GM18511 (cell line): Measurements from ENCODE around the gene RLIM.
"Not testable (repeated sequence)": the region's sequence is repeated elsewhere in the genome, so short reads cannot be mapped to it uniquely, and the experiment has no call there.

Experiments used
- ATAC-seq: cut with Tn5 transposase; IDR thresholded peaks from one replicate; pipeline ENCODE4 v1.9.1; 2021; ENCODE audit warnings: mild to moderate bottlenecking, moderate library complexity; ENCODE audit not compliant: unreplicated experiment

RLIM gene, protein sequence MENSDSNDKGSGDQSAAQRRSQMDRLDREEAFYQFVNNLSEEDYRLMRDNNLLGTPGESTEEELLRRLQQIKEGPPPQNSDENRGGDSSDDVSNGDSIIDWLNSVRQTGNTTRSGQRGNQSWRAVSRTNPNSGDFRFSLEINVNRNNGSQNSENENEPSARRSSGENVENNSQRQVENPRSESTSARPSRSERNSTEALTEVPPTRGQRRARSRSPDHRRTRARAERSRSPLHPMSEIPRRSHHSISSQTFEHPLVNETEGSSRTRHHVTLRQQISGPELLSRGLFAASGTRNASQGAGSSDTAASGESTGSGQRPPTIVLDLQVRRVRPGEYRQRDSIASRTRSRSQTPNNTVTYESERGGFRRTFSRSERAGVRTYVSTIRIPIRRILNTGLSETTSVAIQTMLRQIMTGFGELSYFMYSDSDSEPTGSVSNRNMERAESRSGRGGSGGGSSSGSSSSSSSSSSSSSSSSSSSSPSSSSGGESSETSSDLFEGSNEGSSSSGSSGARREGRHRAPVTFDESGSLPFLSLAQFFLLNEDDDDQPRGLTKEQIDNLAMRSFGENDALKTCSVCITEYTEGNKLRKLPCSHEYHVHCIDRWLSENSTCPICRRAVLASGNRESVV

GRCh38 chrX:74614093-74614909 is at the start of gene RLIM:
Gene RLIM (minus strand): TSS chrX:74614624. CDS start chrX:74595977, 18,647 bp downstream.
- peak; percentile 97 for ATAC-seq

- ATAC-seq = no peak
Observed at GRCh38 chrX:74656079-74656745, 41.8 kb upstream of the RLIM start.

GRCh38 chrX:74654953-74655352 is 40.5 kb upstream of the RLIM start:
- not testable (repeated sequence) for ATAC-seq

DNA sequence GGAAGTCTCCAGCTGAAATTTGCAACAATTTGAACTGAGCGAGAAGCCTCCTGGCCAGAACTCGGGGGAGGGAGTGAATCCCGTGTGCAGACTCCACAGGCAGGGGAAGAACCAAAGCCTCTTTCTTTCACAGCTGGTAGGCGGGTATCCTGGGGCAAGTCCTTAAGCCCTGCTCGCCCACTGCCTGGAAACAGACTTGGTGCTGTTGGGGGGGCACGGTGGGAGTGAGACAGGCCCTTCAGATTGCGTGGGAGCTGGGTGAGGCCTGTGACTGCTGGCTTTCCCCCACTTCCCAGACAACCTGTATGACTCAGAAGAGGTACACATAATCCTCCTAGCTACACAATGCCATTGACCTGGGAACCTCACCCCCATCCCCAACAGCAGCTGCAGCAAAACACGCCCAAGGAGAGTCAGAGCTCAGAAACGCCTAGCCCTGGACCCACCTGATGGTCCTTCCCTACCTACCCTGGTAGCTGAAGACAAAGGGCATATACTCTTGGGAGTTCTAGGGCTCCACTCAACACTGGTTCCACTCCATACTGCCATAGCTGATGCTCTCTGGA is 22.4 kb upstream of the RLIM start:
- no peak for ATAC-seq

DNA sequence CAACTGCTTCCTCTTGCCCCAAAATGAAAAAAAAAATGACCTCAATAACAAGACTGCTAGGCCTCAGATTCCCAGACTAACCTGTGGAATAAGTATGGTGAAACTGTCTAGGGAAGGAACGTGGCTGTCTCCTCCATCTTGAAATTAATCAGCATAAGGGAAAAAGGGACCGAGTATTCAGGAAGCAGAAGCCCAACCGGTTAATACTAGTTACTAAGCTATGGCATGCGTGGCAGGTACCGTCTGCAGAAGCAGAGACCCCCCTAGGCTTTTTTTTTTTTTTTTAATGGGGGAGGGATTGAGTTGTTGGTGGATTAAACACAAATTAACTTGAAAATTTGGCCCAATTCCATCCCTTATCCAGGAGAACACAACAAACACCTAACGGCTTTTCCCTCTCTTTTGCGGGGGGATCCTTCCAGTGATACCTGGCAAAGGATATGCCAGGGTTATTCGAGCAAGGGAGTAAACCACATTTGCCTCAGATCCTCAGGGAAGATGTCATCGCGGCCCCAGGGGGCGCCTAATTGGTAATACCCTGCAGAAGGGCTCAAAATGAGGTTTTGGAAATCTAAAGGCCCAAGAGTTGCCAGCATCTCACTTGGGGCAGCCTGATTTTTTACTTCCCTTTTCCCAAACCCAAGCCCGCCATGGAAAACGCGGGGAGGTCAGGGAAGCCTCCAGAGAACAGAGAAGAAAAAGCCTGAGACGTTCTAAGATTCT is 893 bp downstream of the RLIM start:
- ATAC-seq = peak; percentile 1

DNA sequence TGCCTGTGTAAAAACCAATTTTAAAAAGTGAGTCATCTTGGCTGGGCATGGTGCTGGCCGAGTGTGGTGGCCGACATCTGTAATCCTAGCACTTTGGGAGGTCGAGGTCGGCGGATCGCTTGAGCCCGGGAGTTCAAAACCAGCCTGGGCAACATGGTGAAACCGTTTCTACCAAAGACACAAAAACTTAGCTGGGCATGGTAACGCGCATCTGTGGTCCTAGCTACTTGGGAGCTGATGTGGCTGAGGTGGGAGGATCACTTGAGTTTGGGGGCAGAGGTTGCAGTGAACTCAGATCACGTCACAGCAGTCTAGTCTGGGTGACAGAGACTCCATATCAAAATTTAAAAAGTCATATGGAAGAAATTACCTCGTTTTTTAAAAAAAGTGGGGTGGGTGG is 7.6 kb downstream of the RLIM start:
- ATAC-seq = no peak

- no peak for ATAC-seq
Observed at GRCh38 chrX:74606342-74606741, 8.1 kb downstream of the RLIM start.

- no peak for ATAC-seq
Observed at GRCh38 chrX:74603040-74603439, 11.4 kb downstream of the RLIM start.

DNA sequence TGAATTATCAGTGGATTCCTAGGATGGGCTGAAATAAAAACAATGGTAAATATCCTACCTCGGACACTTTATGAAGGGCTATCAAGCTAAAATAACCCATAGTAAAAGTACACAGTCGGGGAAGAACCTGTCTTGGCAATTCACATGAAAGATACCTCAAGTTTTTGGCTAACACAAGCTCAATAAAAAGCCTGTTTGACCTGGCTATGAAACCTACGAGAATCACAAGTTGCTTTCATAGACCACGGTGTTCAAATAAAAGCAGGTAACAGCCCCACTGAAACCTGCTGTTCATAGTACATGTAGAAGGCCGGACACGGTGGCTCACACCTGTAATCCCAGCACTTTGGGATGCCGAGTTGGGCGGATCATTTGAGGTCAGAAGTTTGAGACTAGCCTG is 12.3 kb downstream of the RLIM start:
- no peak for ATAC-seq

DNA sequence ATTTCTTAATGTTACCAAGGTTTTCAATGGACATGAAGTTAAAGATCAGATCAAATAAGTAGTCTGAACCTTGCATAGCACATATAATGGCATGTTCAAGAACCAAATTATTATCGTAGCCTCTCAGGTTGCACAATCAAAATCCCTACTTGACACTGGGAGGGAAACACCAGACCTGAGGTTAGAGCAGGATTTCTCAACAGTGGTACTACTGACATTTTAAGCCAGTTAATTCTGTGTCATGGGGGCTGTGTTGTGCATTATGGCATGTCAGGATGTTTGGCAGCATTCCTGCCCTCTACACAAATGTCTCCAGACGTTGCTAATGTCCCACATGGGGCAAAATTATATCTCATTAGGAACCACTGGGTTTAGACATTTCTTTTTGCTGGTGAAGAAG is 20.8 kb downstream of the RLIM start:
- no peak for ATAC-seq

- no peak for ATAC-seq
Observed at GRCh38 chrX:74585766-74586165, 28.7 kb downstream of the RLIM start.

GRCh38 chrX:74579597-74580198 is 34.7 kb downstream of the RLIM start:
- ATAC-seq = no peak

- no peak for ATAC-seq
Observed at GRCh38 chrX:74578137-74578536, 36.3 kb downstream of the RLIM start.

- no peak for ATAC-seq
Observed at GRCh38 chrX:74557378-74557777, 57.0 kb downstream of the RLIM start.

DNA sequence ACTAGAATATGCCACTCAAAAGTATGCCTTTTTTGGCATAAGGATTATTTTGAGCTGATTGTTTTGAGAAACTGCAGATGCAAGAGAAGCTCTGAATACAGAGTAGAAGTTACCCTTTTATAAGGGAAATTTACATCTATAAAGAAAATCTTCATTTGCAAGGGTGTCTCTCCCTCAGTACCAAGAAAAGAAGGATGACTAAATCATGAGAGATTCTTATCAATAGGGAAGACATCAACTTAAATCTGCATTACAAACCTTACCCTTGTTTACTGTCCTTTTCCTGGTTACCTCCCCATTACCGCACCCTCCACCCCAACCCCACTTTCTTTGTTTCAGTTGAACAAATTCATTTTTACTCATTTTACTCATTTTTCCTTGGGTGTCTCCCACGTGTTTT is 62.5 kb downstream of the RLIM start:
- no peak for ATAC-seq

- ATAC-seq = peak; percentile 93
Observed at GRCh38 chrX:74550295-74550802, 64.1 kb downstream of the RLIM start.

DNA sequence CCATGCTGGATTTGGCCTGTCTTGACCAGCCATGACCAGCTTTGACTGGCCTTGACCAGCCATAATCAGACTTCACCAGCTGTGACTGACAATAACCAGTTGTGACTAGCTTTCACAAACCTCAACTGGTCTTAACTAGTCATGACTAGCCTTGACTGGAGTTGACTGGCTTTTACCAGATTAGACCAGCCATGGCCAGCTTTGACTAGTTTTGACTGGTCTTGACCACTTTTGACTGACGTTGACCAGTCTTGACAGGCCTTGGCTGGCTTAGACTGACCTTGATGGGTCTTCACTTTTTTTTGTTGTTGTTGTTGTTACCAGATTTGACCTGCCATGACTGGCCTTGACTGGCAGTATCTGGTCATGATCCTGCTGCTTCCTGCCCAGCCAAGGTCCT is 67.4 kb downstream of the RLIM start:
- ATAC-seq = no peak

DNA sequence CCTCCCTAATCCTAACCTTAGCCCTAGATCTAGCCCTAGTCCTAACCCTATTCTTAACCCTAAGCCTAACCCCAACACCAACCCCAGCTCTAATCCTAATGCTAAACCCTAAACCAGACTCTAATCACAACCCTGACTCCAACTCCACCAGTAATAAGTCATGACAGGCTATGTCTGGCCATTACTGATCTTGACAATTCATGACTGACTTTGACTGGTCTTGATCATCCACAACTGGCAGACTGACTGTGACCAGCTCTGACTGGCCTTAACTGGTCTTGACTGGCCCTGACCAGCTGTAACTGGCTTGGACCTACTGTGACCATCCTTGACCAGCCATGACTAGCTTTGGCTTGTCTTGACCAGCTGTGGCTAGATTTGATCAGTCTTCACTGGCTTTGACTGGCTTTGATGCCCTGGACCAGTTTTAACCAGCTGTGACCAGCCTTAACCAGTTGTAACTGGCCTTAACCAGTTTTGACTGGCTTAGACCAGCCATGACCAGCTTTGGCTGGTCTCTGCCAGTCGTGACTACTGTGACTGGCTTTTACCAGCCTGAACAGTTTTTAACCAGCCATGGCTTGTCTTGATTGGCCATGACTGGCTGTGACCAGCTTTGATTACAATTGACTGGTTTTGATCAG is 68.4 kb downstream of the RLIM start:
- no peak for ATAC-seq

DNA sequence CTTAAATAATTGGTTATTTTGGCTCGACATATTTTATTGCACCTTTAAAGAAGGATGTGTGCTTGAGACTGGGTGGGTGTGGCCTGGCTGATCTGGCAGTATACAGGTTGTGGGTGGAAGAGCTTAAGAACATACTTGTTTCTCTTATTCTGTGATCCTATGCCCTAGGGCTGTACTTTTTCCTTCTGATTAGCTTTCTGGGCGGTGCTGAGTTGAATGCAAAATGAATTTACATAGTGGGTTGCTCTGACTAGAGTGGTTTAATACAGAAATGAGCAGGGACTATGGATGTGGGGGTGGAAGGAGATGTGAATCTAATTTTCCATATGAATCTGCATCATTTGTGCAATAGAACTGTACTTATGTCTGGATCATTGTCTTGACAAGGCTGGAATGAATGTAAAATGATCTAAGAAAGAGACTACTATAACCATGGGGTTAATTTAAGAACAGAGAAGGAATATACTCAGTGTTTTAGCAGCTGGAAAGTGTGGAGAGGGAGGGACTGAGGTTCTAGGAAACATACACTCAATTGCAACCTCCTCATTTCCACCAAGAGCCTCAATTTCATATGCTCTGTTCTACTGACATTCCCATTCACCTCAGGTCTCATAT is 73.7 kb downstream of the RLIM start:
- ATAC-seq = no peak
